HepG2 (cell line): Measurements from ENCODE around the gene ZNF624. TPM values are rescaled to one million over a fixed set of nuclear protein-coding genes. Genes with fewer than 3 reads are reported as not detected.
A peak's percentile ranks its signal among the peaks of the same experiment; 100 is the strongest.

Experiments
- BRD4 ChIP-seq: sonication (generic); formaldehyde crosslinking; IDR thresholded peaks from 2 replicates; pipeline ENCODE4 v1.4.0; 2020; ENCODE audit warnings: missing genetic modification reagents
- E2F2 ChIP-seq: sonication (generic); formaldehyde crosslinking; IDR thresholded peaks from 2 replicates; pipeline ENCODE4 v1.4.0; 2020; ENCODE audit warnings: missing genetic modification reagents, borderline replicate concordance
- ESRRA ChIP-seq: sonication (generic); formaldehyde crosslinking; IDR thresholded peaks from 2 replicates; pipeline ENCODE4 v1.5.1; 2020; ENCODE audit warnings: mild to moderate bottlenecking, low read depth, missing genetic modification reagents
- JUNB ChIP-seq: sonication (generic); formaldehyde crosslinking; IDR thresholded peaks from 2 replicates; pipeline ENCODE4 v1.8.0; 2022; ENCODE audit warnings: missing genetic modification reagents, mild to moderate bottlenecking, borderline replicate concordance
- KDM3A ChIP-seq: IDR thresholded peaks from 2 replicates; pipeline ENCODE4 v1.6.1; 2018; ENCODE audit warnings: low read depth, missing compliant biosample characterization
- KMT2A ChIP-seq: sonication (generic); formaldehyde crosslinking; IDR thresholded peaks from 2 replicates; pipeline ENCODE4 v1.4.0; 2020; ENCODE audit warnings: missing genetic modification reagents
- MTA1 ChIP-seq: sonication (generic); formaldehyde crosslinking; IDR thresholded peaks from 2 replicates; pipeline ENCODE4 v1.4.0; 2020; ENCODE audit warnings: missing genetic modification reagents, mild to moderate bottlenecking, borderline replicate concordance
- NR2F6 ChIP-seq, 2 experiments: IDR thresholded peaks; 2 replicates each; pipeline ENCODE4 v1.6.1; 2016; ENCODE audit warnings: antibody characterized with exemption in 1 of 2, mild to moderate bottlenecking in 1 of 2
- POGZ ChIP-seq: sonication (generic); formaldehyde crosslinking; IDR thresholded peaks from 2 replicates; pipeline ENCODE4 v1.4.0; 2020; ENCODE audit warnings: mild to moderate bottlenecking, missing genetic modification reagents
- ZNF180 ChIP-seq: sonication (generic); formaldehyde crosslinking; IDR thresholded peaks from 2 replicates; pipeline ENCODE4 v1.4.0; 2020; ENCODE audit warnings: low read depth, missing genetic modification reagents, borderline replicate concordance
- ZNF317 ChIP-seq: sonication (generic); formaldehyde crosslinking; IDR thresholded peaks from 2 replicates; pipeline ENCODE4 v1.5.0; 2020; ENCODE audit warnings: mild to moderate bottlenecking, missing genetic modification reagents
- ZNF674 ChIP-seq: sonication (generic); formaldehyde crosslinking; IDR thresholded peaks from 2 replicates; pipeline ENCODE4 v1.5.0; 2020; ENCODE audit warnings: low read depth, mild to moderate bottlenecking, missing genetic modification reagents
- ZNF850 ChIP-seq: sonication (generic); formaldehyde crosslinking; conservative IDR thresholded peaks from 2 replicates; pipeline ENCODE4 v1.9.0; 2021; ENCODE audit warnings: mild to moderate bottlenecking, missing genetic modification reagents
- ZSCAN30 ChIP-seq: sonication (generic); formaldehyde crosslinking; IDR thresholded peaks from 2 replicates; pipeline ENCODE4 v1.5.0; 2020; ENCODE audit warnings: mild to moderate bottlenecking, missing genetic modification reagents
- ZZZ3 ChIP-seq: sonication (generic); formaldehyde crosslinking; IDR thresholded peaks from 2 replicates; pipeline ENCODE4 v1.4.0; 2020; ENCODE audit warnings: missing genetic modification reagents, mild to moderate bottlenecking, borderline replicate concordance
- polyA plus RNA-seq, 8 experiments: library from polyadenylated mRNA; depleted of rRNA in 3 of 8; stranded (reverse) in 7 of 8; unstranded in 1 of 8; fragments of >200 nt; fragmentation: Illumina TruSeq in 4 of 8; extraction: Trizol in 4 of 8; gene quantifications; 2 replicates each; pipeline versions ENCODE4 v1.2.1 to v1.2.3, GENCODE V29; 2011 to 2016; ENCODE audit warnings: low read depth in 4 of 8, missing spikeins in 1 of 8, mixed read lengths in 1 of 8; ENCODE audit not compliant: insufficient read depth in 1 of 8
- total RNA-seq, 5 experiments: library from RNA; depleted of rRNA; stranded (reverse); fragments of >200 nt; fragmentation: Illumina TruSeq; extraction: Trizol; gene quantifications; 2 replicates each; pipeline ENCODE4 v1.2.3, GENCODE V29; 2016; ENCODE audit warnings: low read depth in 1 of 5
- TF ChIP-seq, protein P1 (sequence below): sonication (generic); formaldehyde crosslinking; IDR thresholded peaks from 2 replicates; pipeline ENCODE4 v1.5.0; 2020; ENCODE audit warnings: missing genetic modification reagents
- TF ChIP-seq, protein P2 (sequence below): sonication (generic); formaldehyde crosslinking; IDR thresholded peaks from 2 replicates; pipeline ENCODE4 v1.4.0; 2020; ENCODE audit warnings: missing genetic modification reagents
- TF ChIP-seq, protein P3 (sequence below): sonication (generic); formaldehyde crosslinking; IDR thresholded peaks from 2 replicates; pipeline ENCODE4 v1.5.1; 2020; ENCODE audit warnings: mild to moderate bottlenecking, missing genetic modification reagents, moderate library complexity
- TF ChIP-seq, protein P4 (sequence below): fragments of 450-650 bp; IDR thresholded peaks from 2 replicates; pipeline ENCODE4 v1.6.1; 2017; ENCODE audit warnings: mild to moderate bottlenecking
- TF ChIP-seq, protein P5 (sequence below): sonication (generic); formaldehyde crosslinking; IDR thresholded peaks from 2 replicates; pipeline ENCODE4 v1.4.0; 2020; ENCODE audit warnings: missing genetic modification reagents

ZNF624 gene
- total and polyA plus RNA-seq, 2 of the 13 experiments (the other 11 are each of a cell fraction or from before 2014, with no cell fraction given), result 0.75 to 3.5 TPM

GRCh38 chr17:16584273-16584995 is 69.2 kb downstream of the ZNF624 start (continued):
- TF ChIP-seq, protein P1, sequence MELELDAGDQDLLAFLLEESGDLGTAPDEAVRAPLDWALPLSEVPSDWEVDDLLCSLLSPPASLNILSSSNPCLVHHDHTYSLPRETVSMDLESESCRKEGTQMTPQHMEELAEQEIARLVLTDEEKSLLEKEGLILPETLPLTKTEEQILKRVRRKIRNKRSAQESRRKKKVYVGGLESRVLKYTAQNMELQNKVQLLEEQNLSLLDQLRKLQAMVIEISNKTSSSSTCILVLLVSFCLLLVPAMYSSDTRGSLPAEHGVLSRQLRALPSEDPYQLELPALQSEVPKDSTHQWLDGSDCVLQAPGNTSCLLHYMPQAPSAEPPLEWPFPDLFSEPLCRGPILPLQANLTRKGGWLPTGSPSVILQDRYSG, result no peak
- TF ChIP-seq, protein P2, sequence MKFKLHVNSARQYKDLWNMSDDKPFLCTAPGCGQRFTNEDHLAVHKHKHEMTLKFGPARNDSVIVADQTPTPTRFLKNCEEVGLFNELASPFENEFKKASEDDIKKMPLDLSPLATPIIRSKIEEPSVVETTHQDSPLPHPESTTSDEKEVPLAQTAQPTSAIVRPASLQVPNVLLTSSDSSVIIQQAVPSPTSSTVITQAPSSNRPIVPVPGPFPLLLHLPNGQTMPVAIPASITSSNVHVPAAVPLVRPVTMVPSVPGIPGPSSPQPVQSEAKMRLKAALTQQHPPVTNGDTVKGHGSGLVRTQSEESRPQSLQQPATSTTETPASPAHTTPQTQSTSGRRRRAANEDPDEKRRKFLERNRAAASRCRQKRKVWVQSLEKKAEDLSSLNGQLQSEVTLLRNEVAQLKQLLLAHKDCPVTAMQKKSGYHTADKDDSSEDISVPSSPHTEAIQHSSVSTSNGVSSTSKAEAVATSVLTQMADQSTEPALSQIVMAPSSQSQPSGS, result peak; percentile 52; the same call in 1 of the 2 replicates
- TF ChIP-seq MTA1 (CRISPR knock-in tag), result peak; percentile 44; the same call in 1 of the 2 replicates
- no peak for TF ChIP-seq JUNB (CRISPR knock-in tag)
- no peak for TF ChIP-seq ZNF317 (CRISPR knock-in tag)
- peak; percentile 77 for TF ChIP-seq POGZ (CRISPR knock-in tag)
- TF ChIP-seq ZZZ3 (CRISPR knock-in tag), result no peak
- TF ChIP-seq, protein P3, sequence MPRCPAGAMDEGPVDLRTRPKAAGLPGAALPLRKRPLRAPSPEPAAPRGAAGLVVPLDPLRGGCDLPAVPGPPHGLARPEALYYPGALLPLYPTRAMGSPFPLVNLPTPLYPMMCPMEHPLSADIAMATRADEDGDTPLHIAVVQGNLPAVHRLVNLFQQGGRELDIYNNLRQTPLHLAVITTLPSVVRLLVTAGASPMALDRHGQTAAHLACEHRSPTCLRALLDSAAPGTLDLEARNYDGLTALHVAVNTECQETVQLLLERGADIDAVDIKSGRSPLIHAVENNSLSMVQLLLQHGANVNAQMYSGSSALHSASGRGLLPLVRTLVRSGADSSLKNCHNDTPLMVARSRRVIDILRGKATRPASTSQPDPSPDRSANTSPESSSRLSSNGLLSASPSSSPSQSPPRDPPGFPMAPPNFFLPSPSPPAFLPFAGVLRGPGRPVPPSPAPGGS, result no peak
- no peak for TF ChIP-seq BRD4 (CRISPR knock-in tag)
- no peak for TF ChIP-seq ZNF180 (CRISPR knock-in tag)
- peak; percentile 54; the same call in 1 of the 2 replicates for TF ChIP-seq KMT2A
- no peak for TF ChIP-seq ZNF850 (CRISPR knock-in tag)
- TF ChIP-seq E2F2 (CRISPR knock-in tag), result no peak
- TF ChIP-seq, protein P4, sequence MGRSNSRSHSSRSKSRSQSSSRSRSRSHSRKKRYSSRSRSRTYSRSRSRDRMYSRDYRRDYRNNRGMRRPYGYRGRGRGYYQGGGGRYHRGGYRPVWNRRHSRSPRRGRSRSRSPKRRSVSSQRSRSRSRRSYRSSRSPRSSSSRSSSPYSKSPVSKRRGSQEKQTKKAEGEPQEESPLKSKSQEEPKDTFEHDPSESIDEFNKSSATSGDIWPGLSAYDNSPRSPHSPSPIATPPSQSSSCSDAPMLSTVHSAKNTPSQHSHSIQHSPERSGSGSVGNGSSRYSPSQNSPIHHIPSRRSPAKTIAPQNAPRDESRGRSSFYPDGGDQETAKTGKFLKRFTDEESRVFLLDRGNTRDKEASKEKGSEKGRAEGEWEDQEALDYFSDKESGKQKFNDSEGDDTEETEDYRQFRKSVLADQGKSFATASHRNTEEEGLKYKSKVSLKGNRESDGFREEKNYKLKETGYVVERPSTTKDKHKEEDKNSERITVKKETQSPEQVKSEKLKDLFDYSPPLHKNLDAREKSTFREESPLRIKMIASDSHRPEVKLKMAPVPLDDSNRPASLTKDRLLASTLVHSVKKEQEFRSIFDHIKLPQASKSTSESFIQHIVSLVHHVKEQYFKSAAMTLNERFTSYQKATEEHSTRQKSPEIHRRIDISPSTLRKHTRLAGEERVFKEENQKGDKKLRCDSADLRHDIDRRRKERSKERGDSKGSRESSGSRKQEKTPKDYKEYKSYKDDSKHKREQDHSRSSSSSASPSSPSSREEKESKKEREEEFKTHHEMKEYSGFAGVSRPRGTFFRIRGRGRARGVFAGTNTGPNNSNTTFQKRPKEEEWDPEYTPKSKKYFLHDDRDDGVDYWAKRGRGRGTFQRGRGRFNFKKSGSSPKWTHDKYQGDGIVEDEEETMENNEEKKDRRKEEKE, result no peak
- no peak for TF ChIP-seq ESRRA (CRISPR knock-in tag)
- 0 out of 2 replicates have a peak, but pooled peaks have one; percentile 13 for TF ChIP-seq KDM3A (CRISPR knock-in tag)
- TF ChIP-seq ZNF674, result no peak
- TF ChIP-seq, protein P5, sequence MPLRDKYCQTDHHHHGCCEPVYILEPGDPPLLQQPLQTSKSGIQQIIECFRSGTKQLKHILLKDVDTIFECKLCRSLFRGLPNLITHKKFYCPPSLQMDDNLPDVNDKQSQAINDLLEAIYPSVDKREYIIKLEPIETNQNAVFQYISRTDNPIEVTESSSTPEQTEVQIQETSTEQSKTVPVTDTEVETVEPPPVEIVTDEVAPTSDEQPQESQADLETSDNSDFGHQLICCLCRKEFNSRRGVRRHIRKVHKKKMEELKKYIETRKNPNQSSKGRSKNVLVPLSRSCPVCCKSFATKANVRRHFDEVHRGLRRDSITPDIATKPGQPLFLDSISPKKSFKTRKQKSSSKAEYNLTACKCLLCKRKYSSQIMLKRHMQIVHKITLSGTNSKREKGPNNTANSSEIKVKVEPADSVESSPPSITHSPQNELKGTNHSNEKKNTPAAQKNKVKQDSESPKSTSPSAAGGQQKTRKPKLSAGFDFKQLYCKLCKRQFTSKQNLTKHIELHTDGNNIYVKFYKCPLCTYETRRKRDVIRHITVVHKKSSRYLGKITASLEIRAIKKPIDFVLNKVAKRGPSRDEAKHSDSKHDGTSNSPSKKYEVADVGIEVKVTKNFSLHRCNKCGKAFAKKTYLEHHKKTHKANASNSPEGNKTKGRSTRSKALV, result no peak
- no peak for TF ChIP-seq ZSCAN30 (CRISPR knock-in tag)
- TF ChIP-seq NR2F6 (IDR thresholded peaks at IDR 0.05), result no peak
- no peak; the same call in 1 of the 2 replicates for TF ChIP-seq NR2F6 (CRISPR knock-in tag; IDR thresholded peaks at IDR 0.05)
